Activated naive CD8-positive, alpha-beta T cell treated with anti-CD3 and anti-CD28 coated beads, Interleukin-2, amount 50 U/mL, for 24 hours (primary cell): Measurements from ENCODE around the gene PLA2G4F.

Source experiments
- ATAC-seq: fragments of 150-1000 bp; cut with Tn5 transposase; one replicate; pipeline ENCODE4 v1.10.0; 2021
- DNase-seq: peaks from one replicate; pipeline ENCODE4 v3.0.0; 2021
- H3K27ac Mint-ChIP-seq: one replicate; pipeline ENCODE4 v1.8.0; 2021; ENCODE audit warnings: mild to moderate bottlenecking, mixed read lengths
- H3K27me3 Mint-ChIP-seq: one replicate; pipeline ENCODE4 v1.8.0; 2021; ENCODE audit warnings: mixed read lengths
- H3K36me3 Mint-ChIP-seq: one replicate; pipeline ENCODE4 v1.8.0; 2021; ENCODE audit warnings: low read depth, mixed read lengths
- H3K4me1 Mint-ChIP-seq: one replicate; pipeline ENCODE4 v1.8.0; 2021; ENCODE audit warnings: mixed read lengths
- H3K4me3 Mint-ChIP-seq: one replicate; pipeline ENCODE4 v1.8.0; 2021; ENCODE audit warnings: mild to moderate bottlenecking, moderate library complexity, mixed read lengths
- H3K9me3 Mint-ChIP-seq: one replicate; pipeline ENCODE4 v1.8.0; 2021; ENCODE audit warnings: mixed read lengths

Gene PLA2G4F, protein sequence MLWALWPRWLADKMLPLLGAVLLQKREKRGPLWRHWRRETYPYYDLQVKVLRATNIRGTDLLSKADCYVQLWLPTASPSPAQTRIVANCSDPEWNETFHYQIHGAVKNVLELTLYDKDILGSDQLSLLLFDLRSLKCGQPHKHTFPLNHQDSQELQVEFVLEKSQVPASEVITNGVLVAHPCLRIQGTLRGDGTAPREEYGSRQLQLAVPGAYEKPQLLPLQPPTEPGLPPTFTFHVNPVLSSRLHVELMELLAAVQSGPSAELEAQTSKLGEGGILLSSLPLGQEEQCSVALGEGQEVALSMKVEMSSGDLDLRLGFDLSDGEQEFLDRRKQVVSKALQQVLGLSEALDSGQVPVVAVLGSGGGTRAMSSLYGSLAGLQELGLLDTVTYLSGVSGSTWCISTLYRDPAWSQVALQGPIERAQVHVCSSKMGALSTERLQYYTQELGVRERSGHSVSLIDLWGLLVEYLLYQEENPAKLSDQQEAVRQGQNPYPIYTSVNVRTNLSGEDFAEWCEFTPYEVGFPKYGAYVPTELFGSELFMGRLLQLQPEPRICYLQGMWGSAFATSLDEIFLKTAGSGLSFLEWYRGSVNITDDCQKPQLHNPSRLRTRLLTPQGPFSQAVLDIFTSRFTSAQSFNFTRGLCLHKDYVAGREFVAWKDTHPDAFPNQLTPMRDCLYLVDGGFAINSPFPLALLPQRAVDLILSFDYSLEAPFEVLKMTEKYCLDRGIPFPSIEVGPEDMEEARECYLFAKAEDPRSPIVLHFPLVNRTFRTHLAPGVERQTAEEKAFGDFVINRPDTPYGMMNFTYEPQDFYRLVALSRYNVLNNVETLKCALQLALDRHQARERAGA

DNA sequence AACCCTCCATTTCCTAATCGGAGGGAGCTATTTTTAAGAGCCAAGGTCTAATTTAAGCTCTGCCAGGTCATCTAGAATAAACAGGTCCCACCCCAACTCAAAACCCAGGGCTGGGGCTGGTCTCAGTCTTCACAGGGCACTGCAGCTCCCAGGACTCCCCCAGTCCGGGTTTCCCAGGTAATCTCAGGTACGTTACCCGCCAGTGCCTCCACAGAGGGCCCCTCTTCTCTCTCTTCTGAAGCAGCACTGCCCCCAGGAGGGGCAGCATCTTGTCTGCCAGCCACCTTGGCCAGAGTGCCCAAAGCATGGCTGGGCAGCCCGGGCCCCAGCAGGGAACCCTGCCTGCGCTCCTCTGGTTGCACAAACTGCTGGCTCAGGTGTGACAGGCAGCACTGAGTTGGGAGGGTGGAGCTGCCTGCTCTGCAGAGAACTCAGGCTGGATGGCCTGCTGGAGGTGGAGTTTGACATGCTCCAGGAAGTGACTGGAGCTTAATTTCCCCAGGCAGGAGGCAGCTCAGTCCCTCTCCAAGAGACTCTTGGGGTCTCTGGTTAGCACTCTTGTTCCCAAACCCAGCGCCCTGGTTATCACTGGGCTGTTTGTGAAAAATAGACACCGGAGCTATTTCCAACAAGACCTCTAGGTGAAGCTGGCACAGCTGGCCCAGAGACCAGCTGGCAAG lies at the start of gene PLA2G4F:
PLA2G4F (minus strand) TSS at position 394 of the 680 bp plus-strand sequence; CDS start at position 307, 87 bp downstream.
- Mint-ChIP-seq H3K27me3 (no peaks in the 10 kb centered on the region), H3K27ac (no peak within 1 kb of the TSS), H3K36me3 (peaks cover 12% of the 10 kb centered on the region), H3K9me3 (no peaks in the 10 kb centered on the region), H3K4me3 (no peak within 1 kb of the TSS), H3K4me1 (no peaks in the 10 kb centered on the region)
- DNase-seq (no peak), ATAC-seq (no peak)

DNA sequence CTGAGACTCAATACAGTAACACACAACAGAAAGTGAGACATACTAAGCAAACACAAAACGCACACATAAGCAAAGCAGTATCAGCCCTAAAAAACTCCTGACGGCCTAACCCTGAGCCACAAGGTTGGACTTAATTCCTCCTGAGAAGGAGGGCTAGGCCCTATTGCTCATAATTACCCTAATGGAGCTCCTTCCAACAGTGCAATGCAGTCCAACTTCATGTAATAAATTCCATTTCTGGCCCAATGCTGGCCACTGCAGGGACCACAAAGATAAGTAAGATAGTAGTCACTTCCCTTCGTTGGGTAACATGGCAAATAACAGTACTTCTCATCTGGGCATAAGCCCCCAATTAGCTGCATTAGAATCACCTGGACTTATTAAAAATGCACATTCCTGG lies 47.5 kb upstream of the PLA2G4F start:
- H3K4me3 Mint-ChIP-seq = no peak overlapping the region
- DNase-seq (no peak), ATAC-seq (no peak)
- H3K36me3 Mint-ChIP-seq = peaks cover 10% of the 10 kb centered on the region
- H3K4me1 Mint-ChIP-seq = peaks cover 31% of the 10 kb centered on the region
- H3K9me3 Mint-ChIP-seq = peaks cover 3% of the 10 kb centered on the region
- H3K27me3 Mint-ChIP-seq = no peaks in the 10 kb centered on the region
- H3K27ac Mint-ChIP-seq = no peak overlapping the region

DNA sequence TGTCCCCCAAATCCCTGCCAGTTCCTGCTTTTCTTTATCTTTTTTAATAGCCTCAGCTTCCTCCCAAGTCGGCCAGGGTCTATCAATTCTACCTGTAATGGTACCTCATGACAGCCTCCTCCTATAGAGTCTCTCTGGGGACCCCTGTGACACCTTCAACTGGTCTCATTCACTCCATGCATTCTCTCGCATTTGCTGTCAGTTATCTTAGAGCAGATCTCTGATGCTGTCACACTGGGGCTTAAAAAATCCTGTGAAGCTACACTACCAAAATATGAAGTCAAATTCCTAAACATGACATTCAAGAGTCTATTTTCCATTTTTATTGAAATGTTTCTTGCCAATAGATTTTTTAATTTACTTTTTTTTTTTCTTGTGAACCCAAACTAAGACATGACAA lies 46.2 kb upstream of the PLA2G4F start:
- peak overlapping the region; percentile 49 for H3K27ac Mint-ChIP-seq
- peaks cover 26% of the 10 kb centered on the region for H3K4me1 Mint-ChIP-seq
- H3K36me3 Mint-ChIP-seq = peaks cover 12% of the 10 kb centered on the region
- no peak overlapping the region for H3K4me3 Mint-ChIP-seq
- ATAC-seq = no peak
- DNase-seq = no peak
- H3K27me3 Mint-ChIP-seq = no peaks in the 10 kb centered on the region
- H3K9me3 Mint-ChIP-seq = no peaks in the 10 kb centered on the region

DNA sequence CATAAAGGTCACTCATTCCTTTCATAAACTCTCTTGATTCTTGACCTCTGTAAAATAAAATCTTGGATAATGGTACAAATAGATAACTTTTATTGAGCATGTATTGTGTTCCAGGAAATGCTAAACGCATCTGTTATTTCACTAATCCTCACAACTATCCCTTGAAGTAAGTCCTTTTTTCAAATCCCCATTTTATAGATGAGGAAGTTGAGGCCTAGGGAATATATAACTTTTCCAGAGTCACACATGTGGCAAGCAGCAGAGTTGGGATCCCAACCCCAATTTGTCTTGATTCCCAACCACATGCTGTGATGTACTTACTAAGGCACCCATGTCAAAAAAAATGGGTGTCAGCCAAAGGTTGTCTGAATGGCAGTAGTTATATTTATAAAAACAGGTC lies 45.4 kb upstream of the PLA2G4F start:
- Mint-ChIP-seq H3K27me3 (no peaks in the 10 kb centered on the region), H3K9me3 (no peaks in the 10 kb centered on the region), H3K4me1 (peaks cover 18% of the 10 kb centered on the region), H3K4me3 (no peak overlapping the region), H3K36me3 (peaks cover 21% of the 10 kb centered on the region), H3K27ac (no peak overlapping the region)
- ATAC-seq (no peak), DNase-seq (no peak)

DNA sequence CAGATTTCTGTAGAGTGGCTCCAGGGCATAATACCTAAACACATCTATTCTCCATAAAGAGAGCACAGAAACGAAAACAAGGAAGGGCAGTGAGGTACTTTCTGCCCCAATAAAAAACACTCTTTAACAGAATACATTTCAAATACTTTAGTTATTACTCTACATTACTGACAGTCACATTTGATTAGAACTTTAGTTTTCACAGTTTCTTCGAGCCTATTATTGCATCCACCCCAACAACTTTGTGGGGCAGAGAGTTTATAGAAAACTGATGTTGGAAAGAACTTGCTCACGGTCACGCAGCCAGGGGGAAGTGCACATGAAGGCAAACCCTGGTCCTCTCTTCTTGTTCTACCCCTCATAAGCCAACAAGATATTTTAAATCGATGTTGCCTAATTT lies 42.7 kb upstream of the PLA2G4F start:
- no peak for ATAC-seq
- no peak overlapping the region for H3K27ac Mint-ChIP-seq
- no peak for DNase-seq
- H3K36me3 Mint-ChIP-seq = peaks cover 34% of the 10 kb centered on the region
- no peaks in the 10 kb centered on the region for H3K9me3 Mint-ChIP-seq
- peaks cover 11% of the 10 kb centered on the region for H3K4me1 Mint-ChIP-seq
- H3K27me3 Mint-ChIP-seq = no peaks in the 10 kb centered on the region
- H3K4me3 Mint-ChIP-seq = no peak overlapping the region

DNA sequence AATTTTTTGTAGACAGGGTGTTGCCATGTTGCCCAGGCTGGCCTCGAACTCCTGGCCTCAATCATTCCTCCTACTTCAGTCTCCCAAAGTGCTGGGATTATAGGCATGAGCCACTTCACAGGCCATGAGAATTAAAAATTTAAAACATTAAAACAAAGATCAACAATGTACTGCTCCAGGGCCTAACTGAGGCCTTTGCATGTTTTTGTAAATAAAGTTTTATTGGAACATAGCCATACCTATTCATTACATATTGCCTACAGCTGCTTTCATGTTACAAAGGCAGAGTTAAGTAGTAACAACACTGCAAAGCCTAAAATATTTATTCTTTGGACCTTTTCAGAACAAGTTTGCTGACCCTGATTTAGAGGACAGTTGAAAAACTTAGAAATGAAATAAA lies 42.1 kb upstream of the PLA2G4F start:
- no peaks in the 10 kb centered on the region for H3K9me3 Mint-ChIP-seq
- H3K36me3 Mint-ChIP-seq = peaks cover 38% of the 10 kb centered on the region
- ATAC-seq = no peak
- H3K4me1 Mint-ChIP-seq = peaks cover 18% of the 10 kb centered on the region
- H3K27me3 Mint-ChIP-seq = no peaks in the 10 kb centered on the region
- no peak overlapping the region for H3K27ac Mint-ChIP-seq
- no peak for DNase-seq
- H3K4me3 Mint-ChIP-seq = no peak overlapping the region

DNA sequence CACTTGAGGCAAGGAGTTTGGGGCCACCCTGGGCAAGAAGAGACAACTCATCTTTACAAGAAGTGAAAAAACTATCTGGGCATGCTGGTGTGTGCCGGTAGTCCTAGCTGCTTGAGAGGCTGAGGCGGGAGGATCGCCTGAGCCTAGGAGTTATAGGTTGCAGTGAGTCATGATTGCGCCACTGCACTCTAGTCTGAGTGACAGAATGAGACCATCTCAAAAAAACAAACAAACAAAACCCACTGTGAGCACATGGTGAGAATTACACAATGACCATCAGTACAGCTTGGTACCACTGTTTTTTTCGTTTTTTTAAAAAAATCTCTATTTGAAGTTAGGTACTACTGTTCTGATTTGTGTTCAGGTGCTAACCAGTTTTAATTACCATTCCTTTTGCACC lies 38.1 kb upstream of the PLA2G4F start:
- Mint-ChIP-seq H3K36me3 (peaks cover 45% of the 10 kb centered on the region), H3K27me3 (no peaks in the 10 kb centered on the region), H3K4me1 (peaks cover 48% of the 10 kb centered on the region), H3K27ac (peak overlapping the region; percentile 87), H3K4me3 (no peak overlapping the region), H3K9me3 (no peaks in the 10 kb centered on the region)
- ATAC-seq = peak; percentile 36
- no peak for DNase-seq

DNA sequence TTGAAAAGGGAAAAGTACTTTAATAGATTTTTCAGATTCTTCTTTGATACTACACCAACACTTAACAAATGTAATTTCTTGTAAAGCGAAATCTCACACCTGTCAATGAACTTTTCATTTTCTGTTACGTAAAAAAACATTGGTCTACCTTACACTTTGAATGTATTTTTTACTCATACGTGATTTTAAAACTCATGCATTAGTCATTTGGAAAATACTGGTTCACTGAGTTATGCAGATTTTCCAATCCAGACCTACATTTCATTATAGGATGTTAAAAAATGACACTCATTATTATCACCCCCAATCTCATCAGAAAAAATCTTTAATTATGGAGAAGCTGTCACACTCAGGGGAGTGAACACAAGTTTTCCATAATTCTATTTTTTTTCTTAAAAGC lies 36.9 kb upstream of the PLA2G4F start:
- peak overlapping the region; percentile 87 for H3K27ac Mint-ChIP-seq
- no peaks in the 10 kb centered on the region for H3K9me3 Mint-ChIP-seq
- H3K27me3 Mint-ChIP-seq = no peaks in the 10 kb centered on the region
- no peak for DNase-seq
- peaks cover 50% of the 10 kb centered on the region for H3K36me3 Mint-ChIP-seq
- H3K4me3 Mint-ChIP-seq = peak overlapping the region; percentile 30
- peak; percentile 62 for ATAC-seq
- peaks cover 54% of the 10 kb centered on the region for H3K4me1 Mint-ChIP-seq

DNA sequence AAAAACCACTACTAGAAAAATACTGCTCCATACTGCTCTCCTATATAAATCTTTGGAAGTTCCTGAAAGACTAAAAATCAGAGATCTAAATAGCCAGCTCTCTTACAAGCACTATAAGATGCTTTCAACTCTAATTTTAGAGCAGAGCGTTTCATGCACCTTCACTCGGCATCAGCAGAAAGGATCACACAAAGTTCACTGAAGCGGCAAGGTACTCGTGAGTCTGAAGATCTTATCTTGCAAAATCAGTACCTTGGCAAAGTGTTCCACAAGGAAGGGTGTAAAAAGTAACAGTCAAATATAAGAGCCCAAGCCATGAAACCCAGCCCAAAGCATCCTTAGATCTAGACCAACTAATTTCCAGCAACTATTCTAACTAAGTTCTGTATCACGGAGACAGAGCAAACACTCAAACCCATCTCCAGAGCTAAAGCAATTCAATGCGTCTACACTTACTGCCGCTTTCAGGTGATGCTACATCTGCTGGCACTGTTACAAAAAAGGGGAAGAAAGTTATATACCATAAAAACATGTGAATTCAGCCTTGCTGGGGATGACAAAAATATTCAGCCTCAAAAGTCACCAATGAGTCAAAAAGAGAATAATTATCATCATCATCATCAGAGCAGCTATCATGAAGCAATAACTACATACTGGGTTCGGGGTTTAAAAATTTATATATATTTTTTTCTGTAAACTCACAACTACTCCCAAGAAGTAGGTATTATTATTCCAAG lies 35.3 kb upstream of the PLA2G4F start:
- Mint-ChIP-seq H3K4me1 (peaks cover 54% of the 10 kb centered on the region), H3K36me3 (peaks cover 49% of the 10 kb centered on the region), H3K27me3 (no peaks in the 10 kb centered on the region), H3K4me3 (no peak overlapping the region), H3K27ac (peak overlapping the region; percentile 55), H3K9me3 (no peaks in the 10 kb centered on the region)
- DNase-seq = no peak
- no peak for ATAC-seq

DNA sequence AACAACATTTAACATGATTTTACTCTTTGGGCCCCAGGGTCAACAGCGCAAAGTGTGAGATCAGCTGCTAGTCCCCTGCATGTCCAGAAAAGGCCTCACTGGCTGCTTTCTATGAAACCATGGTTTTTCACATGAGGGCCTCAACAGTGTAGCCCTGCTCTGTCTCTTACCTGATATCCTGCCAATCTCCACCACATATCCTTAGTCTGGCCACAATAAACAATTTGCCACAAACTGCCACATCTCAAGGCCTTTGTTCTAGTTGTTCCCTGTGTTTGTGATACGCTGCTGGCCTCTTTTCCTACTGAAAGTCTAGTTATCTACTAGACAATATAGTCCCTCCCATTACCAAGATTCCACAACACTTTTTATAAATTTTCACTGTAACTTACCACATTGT lies 33.9 kb upstream of the PLA2G4F start:
- H3K4me1 Mint-ChIP-seq = peaks cover 51% of the 10 kb centered on the region

DNA sequence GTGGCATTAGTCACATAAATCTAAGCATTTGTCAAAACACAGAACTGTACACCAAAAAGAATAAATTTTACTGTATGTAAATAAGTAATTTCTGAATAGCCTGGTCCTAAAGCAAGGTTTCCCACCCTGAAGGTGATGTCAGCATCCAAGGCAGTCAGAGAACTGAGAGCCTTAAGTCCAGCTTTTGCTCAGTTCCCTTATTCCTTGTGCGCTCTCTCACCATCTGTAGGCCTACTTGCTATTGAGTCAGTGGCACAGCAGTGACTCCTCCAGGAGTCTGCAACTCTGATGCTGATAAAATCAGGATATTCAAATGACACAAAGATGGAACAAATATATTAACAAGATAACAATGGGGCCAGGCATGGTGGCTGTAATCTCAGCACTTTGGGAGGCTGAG lies 29.4 kb upstream of the PLA2G4F start:
- no peaks in the 10 kb centered on the region for H3K9me3 Mint-ChIP-seq
- no peak overlapping the region for H3K27ac Mint-ChIP-seq
- peaks cover 17% of the 10 kb centered on the region for H3K4me1 Mint-ChIP-seq
- H3K4me3 Mint-ChIP-seq = no peak overlapping the region
- DNase-seq (no peak), ATAC-seq (no peak)
- H3K27me3 Mint-ChIP-seq = no peaks in the 10 kb centered on the region
- peaks cover 48% of the 10 kb centered on the region for H3K36me3 Mint-ChIP-seq

More for the DNA sequence above, 33.9 kb upstream of the PLA2G4F start:
- Mint-ChIP-seq H3K36me3 (peaks cover 42% of the 10 kb centered on the region), H3K27me3 (no peaks in the 10 kb centered on the region), H3K27ac (peak overlapping the region; percentile 20), H3K4me3 (no peak overlapping the region), H3K9me3 (no peaks in the 10 kb centered on the region)
- ATAC-seq (no peak), DNase-seq (no peak)

DNA sequence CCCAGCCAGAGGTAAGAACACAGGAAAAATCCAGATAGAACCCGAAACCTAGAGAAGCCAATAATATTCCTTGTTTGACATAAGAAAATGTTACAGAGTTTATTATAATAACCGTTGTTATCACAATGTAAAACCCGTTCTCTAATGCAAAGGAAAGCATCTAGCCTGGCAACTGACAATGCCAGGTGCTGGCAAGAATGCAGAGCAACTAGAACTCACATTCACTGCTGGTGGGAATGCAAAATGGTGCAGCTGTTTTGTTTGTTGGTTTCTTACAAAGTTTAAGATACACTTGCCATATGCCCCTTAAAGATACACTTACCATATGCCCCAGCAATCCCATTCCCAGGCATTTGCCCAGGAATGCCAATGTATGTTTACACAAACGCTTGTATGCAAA lies 28.3 kb upstream of the PLA2G4F start:
- ATAC-seq (no peak), DNase-seq (no peak)
- Mint-ChIP-seq H3K27me3 (no peaks in the 10 kb centered on the region), H3K36me3 (peaks cover 45% of the 10 kb centered on the region), H3K4me3 (no peak overlapping the region), H3K27ac (no peak overlapping the region), H3K4me1 (peaks cover 7% of the 10 kb centered on the region), H3K9me3 (no peaks in the 10 kb centered on the region)

DNA sequence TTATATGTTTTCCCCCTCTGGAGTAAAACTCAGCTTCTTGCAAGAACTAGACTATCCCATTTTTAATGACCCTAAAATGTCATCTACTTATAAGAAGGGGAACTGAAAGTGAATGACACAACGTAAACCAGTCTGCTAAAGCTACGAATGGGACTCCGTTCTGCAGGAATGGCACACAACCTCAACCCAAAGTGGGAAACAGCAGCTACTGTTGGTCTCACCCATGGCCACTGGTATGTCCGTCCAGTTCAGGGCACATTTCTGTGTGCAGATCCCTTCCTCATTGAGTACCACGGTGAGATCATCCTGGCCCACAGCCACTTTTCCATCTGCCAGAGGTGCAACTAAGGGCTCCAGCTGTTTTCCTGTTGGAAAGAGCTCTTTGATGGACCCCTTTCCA lies 27.9 kb upstream of the PLA2G4F start:
- no peak overlapping the region for H3K4me3 Mint-ChIP-seq
- H3K9me3 Mint-ChIP-seq = no peaks in the 10 kb centered on the region
- DNase-seq (no peak), ATAC-seq (no peak)
- peaks cover 46% of the 10 kb centered on the region for H3K36me3 Mint-ChIP-seq
- peaks cover 4% of the 10 kb centered on the region for H3K4me1 Mint-ChIP-seq
- H3K27ac Mint-ChIP-seq = no peak overlapping the region
- no peaks in the 10 kb centered on the region for H3K27me3 Mint-ChIP-seq

DNA sequence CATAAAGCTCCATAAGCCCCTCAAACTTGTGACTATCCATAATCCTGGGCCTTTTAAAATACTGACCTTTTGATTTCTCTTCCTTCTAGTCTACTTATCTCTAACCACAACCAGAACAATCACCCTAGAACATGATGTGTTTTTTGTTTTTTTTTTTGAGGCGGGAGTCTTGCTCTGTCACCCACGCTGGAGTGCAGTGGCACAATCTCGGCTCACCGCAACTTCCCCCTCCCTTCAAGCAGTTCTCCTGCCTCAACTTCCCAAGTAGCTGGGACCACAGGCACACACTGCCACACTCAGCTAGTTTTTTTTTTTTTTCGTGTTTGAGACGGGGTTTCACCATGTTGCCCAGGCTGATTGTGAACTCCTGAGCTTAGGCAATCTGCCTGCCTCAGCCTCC lies 26.5 kb upstream of the PLA2G4F start:
- Mint-ChIP-seq H3K27ac (peak overlapping the region; percentile 45), H3K36me3 (peaks cover 39% of the 10 kb centered on the region)
- no peak for ATAC-seq

More for the DNA sequence above, 26.5 kb upstream of the PLA2G4F start:
- no peaks in the 10 kb centered on the region for H3K27me3 Mint-ChIP-seq
- H3K9me3 Mint-ChIP-seq = no peaks in the 10 kb centered on the region
- DNase-seq = no peak
- H3K4me3 Mint-ChIP-seq = no peak overlapping the region
- no peaks in the 10 kb centered on the region for H3K4me1 Mint-ChIP-seq
